HepG2 (cell line): ENCODE results near the gene ASTN2. TPM values are rescaled to one million over a fixed set of nuclear protein-coding genes. Genes with fewer than 3 reads are reported as not detected.

Experiments used
- BRCA1 ChIP-seq: sonication (generic); formaldehyde crosslinking; IDR thresholded peaks from 2 replicates; pipeline ENCODE4 v1.4.0; 2020; ENCODE audit warnings: missing genetic modification reagents
- CHCHD3 ChIP-seq: sonication (generic); formaldehyde crosslinking; IDR thresholded peaks from 2 replicates; pipeline ENCODE4 v1.8.0; 2022; ENCODE audit warnings: mild to moderate bottlenecking, missing genetic modification reagents, moderate library complexity
- RBFOX2 ChIP-seq: fragments of 200-400 bp; formaldehyde crosslinking; IDR thresholded peaks from 2 replicates; pipeline ENCODE4 v1.6.1; 2017; ENCODE audit warnings: low read depth, mild to moderate bottlenecking, low read length
- SP5 ChIP-seq: IDR thresholded peaks from 2 replicates; pipeline ENCODE4 v1.6.1; 2016; ENCODE audit warnings: low read depth, borderline replicate concordance
- ZBTB20 ChIP-seq: sonication (generic); formaldehyde crosslinking; IDR thresholded peaks from 2 replicates; pipeline ENCODE4 v1.8.1; 2023; ENCODE audit warnings: missing genetic modification reagents, low read depth, mild to moderate bottlenecking, borderline replicate concordance
- ZKSCAN1 ChIP-seq: fragments of 150-350 bp; IDR thresholded peaks from 2 replicates; pipeline ENCODE4 v1.6.1; 2014; ENCODE audit warnings: low read length
- ZNF33A ChIP-seq: sonication (generic); formaldehyde crosslinking; IDR thresholded peaks from 2 replicates; pipeline ENCODE4 v1.5.1; 2020; ENCODE audit warnings: missing genetic modification reagents, mild to moderate bottlenecking, moderate library complexity, borderline replicate concordance
- ZNF383 ChIP-seq: sonication (generic); formaldehyde crosslinking; IDR thresholded peaks from 2 replicates; pipeline ENCODE4 v1.4.0; 2020; ENCODE audit warnings: missing genetic modification reagents, mild to moderate bottlenecking, borderline replicate concordance
- ZNF605 ChIP-seq: sonication (generic); formaldehyde crosslinking; IDR thresholded peaks from 2 replicates; pipeline ENCODE4 v1.8.0; 2022; ENCODE audit warnings: mild to moderate bottlenecking, missing genetic modification reagents
- ZNF678 ChIP-seq: sonication (generic); formaldehyde crosslinking; IDR thresholded peaks from 2 replicates; pipeline ENCODE4 v1.4.0; 2020; ENCODE audit warnings: mild to moderate bottlenecking, missing genetic modification reagents
- ZNF761 ChIP-seq: sonication (generic); formaldehyde crosslinking; conservative IDR thresholded peaks from 2 replicates; pipeline ENCODE4 v1.4.0; 2020; ENCODE audit warnings: mild to moderate bottlenecking, missing genetic modification reagents
- ZNF777 ChIP-seq: sonication (generic); formaldehyde crosslinking; IDR thresholded peaks from 2 replicates; pipeline ENCODE4 v1.4.0; 2020; ENCODE audit warnings: missing genetic modification reagents
- ZSCAN9 ChIP-seq: IDR thresholded peaks from 2 replicates; pipeline ENCODE4 v1.6.1; 2016; ENCODE audit warnings: borderline replicate concordance
- polyA plus RNA-seq, 8 experiments: library from polyadenylated mRNA; depleted of rRNA in 3 of 8; stranded (reverse) in 7 of 8; unstranded in 1 of 8; fragments of >200 nt; fragmentation: Illumina TruSeq in 4 of 8; extraction: Trizol in 4 of 8; gene quantifications; 2 replicates each; pipeline versions ENCODE4 v1.2.1 to v1.2.3, GENCODE V29; 2011 to 2016; ENCODE audit warnings: low read depth in 4 of 8, missing spikeins in 1 of 8, mixed read lengths in 1 of 8; ENCODE audit not compliant: insufficient read depth in 1 of 8
- total RNA-seq, 5 experiments: library from RNA; depleted of rRNA; stranded (reverse); fragments of >200 nt; fragmentation: Illumina TruSeq; extraction: Trizol; gene quantifications; 2 replicates each; pipeline ENCODE4 v1.2.3, GENCODE V29; 2016; ENCODE audit warnings: low read depth in 1 of 5
- TF ChIP-seq, protein P1 (sequence below): sonication (generic); formaldehyde crosslinking; IDR thresholded peaks from 2 replicates; pipeline ENCODE4 v1.8.0; 2022; ENCODE audit warnings: mild to moderate bottlenecking, missing genetic modification reagents, borderline replicate concordance
- TF ChIP-seq, protein P2 (sequence below): sonication (generic); formaldehyde crosslinking; IDR thresholded peaks from 2 replicates; pipeline ENCODE4 v1.8.0; 2022; ENCODE audit warnings: low read depth, missing genetic modification reagents
- TF ChIP-seq, protein P3 (sequence below): sonication (generic); formaldehyde crosslinking; IDR thresholded peaks from 2 replicates; pipeline ENCODE4 v1.8.0; 2022; ENCODE audit warnings: mild to moderate bottlenecking, missing genetic modification reagents; ENCODE audit not compliant: insufficient replicate concordance
- TF ChIP-seq, protein P4 (sequence below): sonication (generic); formaldehyde crosslinking; IDR thresholded peaks from 2 replicates; pipeline ENCODE4 v1.5.0; 2020; ENCODE audit warnings: mild to moderate bottlenecking, missing genetic modification reagents, borderline replicate concordance

Gene ASTN2
- total and polyA plus RNA-seq, 2 of the 13 experiments (the other 11 are each of a cell fraction or from before 2014, with no cell fraction given), result 5.2 to 13.5 TPM

DNA sequence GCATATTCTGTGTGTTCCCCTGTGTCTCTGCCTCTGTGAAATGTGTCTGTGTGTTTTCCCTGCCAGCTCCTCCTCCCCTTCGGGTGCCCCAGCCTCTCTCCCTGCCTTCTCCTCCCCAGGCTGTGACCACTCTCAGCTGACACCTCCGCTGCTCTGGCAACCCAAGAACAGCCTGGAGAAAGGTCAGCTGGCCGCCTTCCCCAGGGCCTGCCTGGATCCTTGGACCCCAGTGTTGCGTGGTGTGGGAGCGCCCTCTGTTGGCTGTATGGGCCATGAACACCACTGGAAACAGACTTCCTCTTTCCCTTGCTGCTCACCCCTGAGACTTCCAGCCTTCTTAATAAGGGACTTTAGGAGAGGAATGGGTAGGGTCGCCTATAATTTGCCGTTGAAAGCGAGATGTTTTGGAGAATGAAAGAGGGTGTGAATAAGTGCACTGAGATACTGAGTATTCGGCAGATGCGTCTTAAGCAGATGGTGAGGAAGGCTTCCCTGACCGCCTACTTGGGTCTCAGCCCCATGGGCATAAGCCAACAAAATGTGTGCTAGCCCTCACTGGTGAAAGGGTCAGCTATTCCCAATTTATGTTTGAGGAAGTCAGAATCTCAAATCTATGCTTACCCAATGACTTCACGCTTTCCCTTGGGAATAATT, 842.6 kb downstream of the ASTN2 start (continued):
- peak; percentile 60; the same call in 1 of the 2 replicates for TF ChIP-seq ZNF383 (CRISPR knock-in tag)
- TF ChIP-seq, protein P1, sequence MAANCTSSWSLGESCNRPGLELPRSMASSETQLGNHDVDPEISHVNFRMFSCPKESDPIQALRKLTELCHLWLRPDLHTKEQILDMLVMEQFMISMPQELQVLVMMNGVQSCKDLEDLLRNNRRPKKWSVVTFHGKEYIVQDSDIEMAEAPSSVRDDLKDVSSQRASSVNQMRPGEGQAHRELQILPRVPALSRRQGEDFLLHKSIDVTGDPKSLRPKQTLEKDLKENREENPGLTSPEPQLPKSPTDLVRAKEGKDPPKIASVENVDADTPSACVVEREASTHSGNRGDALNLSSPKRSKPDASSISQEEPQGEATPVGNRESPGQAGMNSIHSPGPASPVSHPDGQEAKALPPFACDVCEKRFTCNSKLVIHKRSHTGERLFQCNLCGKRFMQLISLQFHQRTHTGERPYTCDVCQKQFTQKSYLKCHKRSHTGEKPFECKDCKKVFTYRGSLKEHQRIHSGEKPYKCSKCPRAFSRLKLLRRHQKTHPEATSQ, result no peak
- no peak for TF ChIP-seq ZNF605 (CRISPR knock-in tag)
- no peak for TF ChIP-seq CHCHD3 (CRISPR knock-in tag)
- TF ChIP-seq ZNF678, result no peak
- TF ChIP-seq ZNF33A (CRISPR knock-in tag), result no peak
- no peak for TF ChIP-seq BRCA1
- TF ChIP-seq ZSCAN9, result no peak; the same call in 1 of the 2 replicates
- TF ChIP-seq, protein P2, sequence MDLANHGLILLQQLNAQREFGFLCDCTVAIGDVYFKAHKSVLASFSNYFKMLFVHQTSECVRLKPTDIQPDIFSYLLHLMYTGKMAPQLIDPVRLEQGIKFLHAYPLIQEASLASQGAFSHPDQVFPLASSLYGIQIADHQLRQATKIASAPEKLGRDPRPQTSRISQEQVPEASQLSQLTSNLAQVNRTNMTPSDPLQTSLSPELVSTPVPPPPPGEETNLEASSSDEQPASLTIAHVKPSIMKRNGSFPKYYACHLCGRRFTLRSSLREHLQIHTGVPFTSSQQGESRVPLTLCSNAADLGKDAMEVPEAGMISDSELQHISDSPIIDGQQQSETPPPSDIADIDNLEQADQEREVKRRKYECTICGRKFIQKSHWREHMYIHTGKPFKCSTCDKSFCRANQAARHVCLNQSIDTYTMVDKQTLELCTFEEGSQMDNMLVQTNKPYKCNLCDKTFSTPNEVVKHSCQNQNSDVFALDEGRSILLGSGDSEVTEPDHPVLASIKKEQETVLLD (CRISPR knock-in tag), result no peak
- no peak for TF ChIP-seq ZNF777
- TF ChIP-seq, protein P3, sequence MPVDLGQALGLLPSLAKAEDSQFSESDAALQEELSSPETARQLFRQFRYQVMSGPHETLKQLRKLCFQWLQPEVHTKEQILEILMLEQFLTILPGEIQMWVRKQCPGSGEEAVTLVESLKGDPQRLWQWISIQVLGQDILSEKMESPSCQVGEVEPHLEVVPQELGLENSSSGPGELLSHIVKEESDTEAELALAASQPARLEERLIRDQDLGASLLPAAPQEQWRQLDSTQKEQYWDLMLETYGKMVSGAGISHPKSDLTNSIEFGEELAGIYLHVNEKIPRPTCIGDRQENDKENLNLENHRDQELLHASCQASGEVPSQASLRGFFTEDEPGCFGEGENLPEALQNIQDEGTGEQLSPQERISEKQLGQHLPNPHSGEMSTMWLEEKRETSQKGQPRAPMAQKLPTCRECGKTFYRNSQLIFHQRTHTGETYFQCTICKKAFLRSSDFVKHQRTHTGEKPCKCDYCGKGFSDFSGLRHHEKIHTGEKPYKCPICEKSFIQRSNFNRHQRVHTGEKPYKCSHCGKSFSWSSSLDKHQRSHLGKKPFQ (CRISPR knock-in tag), result no peak
- TF ChIP-seq ZKSCAN1, result no peak
- TF ChIP-seq SP5 (CRISPR knock-in tag), result no peak
- TF ChIP-seq, protein P4, sequence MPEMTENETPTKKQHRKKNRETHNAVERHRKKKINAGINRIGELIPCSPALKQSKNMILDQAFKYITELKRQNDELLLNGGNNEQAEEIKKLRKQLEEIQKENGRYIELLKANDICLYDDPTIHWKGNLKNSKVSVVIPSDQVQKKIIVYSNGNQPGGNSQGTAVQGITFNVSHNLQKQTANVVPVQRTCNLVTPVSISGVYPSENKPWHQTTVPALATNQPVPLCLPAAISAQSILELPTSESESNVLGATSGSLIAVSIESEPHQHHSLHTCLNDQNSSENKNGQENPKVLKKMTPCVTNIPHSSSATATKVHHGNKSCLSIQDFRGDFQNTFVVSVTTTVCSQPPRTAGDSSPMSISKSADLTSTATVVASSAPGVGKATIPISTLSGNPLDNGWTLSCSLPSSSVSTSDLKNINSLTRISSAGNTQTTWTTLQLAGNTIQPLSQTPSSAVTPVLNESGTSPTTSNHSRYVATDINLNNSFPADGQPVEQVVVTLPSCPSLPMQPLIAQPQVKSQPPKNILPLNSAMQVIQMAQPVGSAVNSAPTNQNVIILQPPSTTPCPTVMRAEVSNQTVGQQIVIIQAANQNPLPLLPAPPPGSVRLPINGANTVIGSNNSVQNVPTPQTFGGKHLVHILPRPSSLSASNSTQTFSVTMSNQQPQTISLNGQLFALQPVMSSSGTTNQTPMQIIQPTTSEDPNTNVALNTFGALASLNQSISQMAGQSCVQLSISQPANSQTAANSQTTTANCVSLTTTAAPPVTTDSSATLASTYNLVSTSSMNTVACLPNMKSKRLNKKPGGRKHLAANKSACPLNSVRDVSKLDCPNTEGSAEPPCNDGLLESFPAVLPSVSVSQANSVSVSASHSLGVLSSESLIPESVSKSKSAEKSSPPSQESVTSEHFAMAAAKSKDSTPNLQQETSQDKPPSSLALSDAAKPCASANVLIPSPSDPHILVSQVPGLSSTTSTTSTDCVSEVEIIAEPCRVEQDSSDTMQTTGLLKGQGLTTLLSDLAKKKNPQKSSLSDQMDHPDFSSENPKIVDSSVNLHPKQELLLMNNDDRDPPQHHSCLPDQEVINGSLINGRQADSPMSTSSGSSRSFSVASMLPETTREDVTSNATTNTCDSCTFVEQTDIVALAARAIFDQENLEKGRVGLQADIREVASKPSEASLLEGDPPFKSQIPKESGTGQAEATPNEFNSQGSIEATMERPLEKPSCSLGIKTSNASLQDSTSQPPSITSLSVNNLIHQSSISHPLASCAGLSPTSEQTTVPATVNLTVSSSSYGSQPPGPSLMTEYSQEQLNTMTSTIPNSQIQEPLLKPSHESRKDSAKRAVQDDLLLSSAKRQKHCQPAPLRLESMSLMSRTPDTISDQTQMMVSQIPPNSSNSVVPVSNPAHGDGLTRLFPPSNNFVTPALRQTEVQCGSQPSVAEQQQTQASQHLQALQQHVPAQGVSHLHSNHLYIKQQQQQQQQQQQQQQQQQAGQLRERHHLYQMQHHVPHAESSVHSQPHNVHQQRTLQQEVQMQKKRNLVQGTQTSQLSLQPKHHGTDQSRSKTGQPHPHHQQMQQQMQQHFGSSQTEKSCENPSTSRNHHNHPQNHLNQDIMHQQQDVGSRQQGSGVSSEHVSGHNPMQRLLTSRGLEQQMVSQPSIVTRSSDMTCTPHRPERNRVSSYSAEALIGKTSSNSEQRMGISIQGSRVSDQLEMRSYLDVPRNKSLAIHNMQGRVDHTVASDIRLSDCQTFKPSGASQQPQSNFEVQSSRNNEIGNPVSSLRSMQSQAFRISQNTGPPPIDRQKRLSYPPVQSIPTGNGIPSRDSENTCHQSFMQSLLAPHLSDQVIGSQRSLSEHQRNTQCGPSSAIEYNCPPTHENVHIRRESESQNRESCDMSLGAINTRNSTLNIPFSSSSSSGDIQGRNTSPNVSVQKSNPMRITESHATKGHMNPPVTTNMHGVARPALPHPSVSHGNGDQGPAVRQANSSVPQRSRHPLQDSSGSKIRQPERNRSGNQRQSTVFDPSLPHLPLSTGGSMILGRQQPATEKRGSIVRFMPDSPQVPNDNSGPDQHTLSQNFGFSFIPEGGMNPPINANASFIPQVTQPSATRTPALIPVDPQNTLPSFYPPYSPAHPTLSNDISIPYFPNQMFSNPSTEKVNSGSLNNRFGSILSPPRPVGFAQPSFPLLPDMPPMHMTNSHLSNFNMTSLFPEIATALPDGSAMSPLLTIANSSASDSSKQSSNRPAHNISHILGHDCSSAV (CRISPR knock-in tag), result no peak
- 0 out of 2 replicates have a peak, but pooled peaks have one; percentile 72 for TF ChIP-seq ZNF761 (CRISPR knock-in tag)
- no peak for TF ChIP-seq ZBTB20
- no peak for TF ChIP-seq RBFOX2
